Cardiac fibroblast (primary cell): ENCODE data around the gene PXT1.
A peak's percentile ranks its signal among the peaks of the same experiment; 100 is the strongest.

ENCODE experiments used
- DNase-seq, 2 donors: peaks; one replicate each; pipeline versions ENCODE4 v3.0.0 to v3.0.0-alpha.2; 2010; ENCODE audit warnings: low read depth in 2 of 2
- H3K4me3 ChIP-seq, 2 donors: replicated peaks in 1 of 2; 1 replicate in 1 of 2; 2 replicates in 1 of 2; pipeline ENCODE4 v1.5.1; 2011; ENCODE audit warnings: low read depth in 2 of 2, low read length in 2 of 2, mild to moderate bottlenecking in 2 of 2, moderate library complexity in 1 of 2
- CTCF ChIP-seq: IDR thresholded peaks from one replicate; pipeline ENCODE4 v1.5.1; 2011; ENCODE audit warnings: low read depth, mild to moderate bottlenecking, low read length, inconsistent platforms

PXT1 gene

GRCh38 chr6:36350681-36351571 lies 91.7 kb downstream of the PXT1 start:
- peak; percentile 77 to 98 for DNase-seq
- H3K4me3 ChIP-seq = no peak overlapping the region
- TF ChIP-seq CTCF = no peak

GRCh38 chr6:36350082-36350481 lies 92.6 kb downstream of the PXT1 start:
- TF ChIP-seq CTCF = no peak
- DNase-seq = peak; percentile 31 to 44
- no peak overlapping the region for H3K4me3 ChIP-seq

DNA sequence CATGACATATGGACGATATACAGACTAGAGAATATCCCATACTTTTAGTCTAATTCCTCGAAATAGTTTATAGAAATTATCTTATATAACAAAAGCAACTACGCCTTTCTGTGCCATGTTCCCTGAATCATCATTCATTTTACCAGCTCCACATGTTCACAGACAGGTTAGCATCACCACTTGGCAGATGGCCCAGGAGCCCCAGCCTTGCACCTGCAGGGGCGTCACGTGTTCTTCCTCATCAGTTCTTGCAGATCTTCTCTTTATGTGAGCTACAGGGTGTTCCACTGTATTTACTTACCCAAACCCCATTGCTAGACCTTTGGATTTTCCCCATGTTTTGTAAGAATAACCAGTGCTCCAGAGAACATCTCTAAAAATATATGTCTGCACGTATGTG lies 93.4 kb downstream of the PXT1 start:
- H3K4me3 ChIP-seq = no peak overlapping the region
- DNase-seq = no peak
- no peak for TF ChIP-seq CTCF

DNA sequence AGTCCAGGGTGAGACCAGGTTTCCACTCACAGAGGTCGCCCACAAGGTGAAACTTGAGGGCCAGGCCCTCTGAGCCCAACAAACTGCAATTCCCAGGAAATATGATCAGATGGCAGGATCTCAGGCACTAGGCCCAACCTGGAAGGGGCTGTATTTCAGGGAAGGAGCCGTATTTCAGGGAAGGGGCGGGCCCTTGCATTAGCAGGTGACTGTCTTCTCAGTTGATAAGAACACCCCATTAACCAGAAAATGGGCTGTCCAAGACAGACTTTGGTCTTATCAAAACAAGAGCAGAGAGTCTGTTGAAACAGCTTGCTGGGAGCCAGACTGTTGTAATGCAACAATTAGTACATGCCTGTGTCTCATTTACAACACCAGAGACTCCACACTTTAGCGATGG lies 95.0 kb downstream of the PXT1 start:
- DNase-seq = peak in 1 of 2 donors; percentile 74
- no peak overlapping the region for H3K4me3 ChIP-seq
- TF ChIP-seq CTCF = no peak

- DNase-seq = no peak
- no peak for TF ChIP-seq CTCF
- H3K4me3 ChIP-seq = no peak overlapping the region
Observed at GRCh38 chr6:36346486-36347273, 96.0 kb downstream of the PXT1 start.

DNA sequence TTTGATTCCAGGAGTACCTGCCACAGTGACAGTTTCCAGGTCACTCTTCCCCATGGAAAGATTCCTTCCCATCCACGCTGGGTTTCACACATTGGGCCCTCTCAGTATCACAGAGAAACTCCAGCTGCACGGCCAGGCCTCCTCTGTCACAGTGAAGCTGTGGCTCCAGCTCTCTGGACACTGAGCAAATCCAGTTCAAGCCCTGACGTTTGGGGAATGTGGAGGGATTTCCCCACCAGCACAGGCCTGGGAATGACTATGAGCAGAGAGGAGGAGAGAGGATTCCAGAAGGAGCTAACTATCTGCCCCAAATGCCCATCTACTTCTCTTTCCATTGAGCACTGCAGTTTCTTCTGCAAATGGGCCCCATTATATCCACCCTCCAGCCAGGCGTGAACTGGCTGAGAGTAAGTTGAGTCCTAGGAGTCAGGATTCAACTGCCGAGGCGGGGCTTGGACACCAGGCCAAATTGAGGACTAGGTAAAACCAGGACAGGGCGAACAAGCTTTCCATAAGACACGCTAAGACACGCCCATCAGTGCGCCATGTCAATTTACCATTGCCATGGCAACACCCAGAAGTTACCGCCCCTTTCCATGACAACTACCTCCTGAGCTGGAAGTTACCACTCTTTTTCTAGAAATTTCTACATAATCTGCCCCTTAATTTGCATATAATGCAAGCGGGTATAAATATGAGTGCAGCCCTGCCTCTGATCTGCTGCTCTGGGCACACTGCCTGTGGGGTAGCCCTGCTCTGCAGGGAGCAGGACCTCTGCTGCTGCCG lies 96.8 kb downstream of the PXT1 start:
- DNase-seq = no peak
- no peak overlapping the region for H3K4me3 ChIP-seq
- TF ChIP-seq CTCF = no peak
